SK-N-SH (cell line): ENCODE data around the gene TKTL2. TPM values are rescaled to one million over a fixed set of nuclear protein-coding genes. Genes with fewer than 3 reads are reported as not detected.

ENCODE experiments used
- CTCF ChIA-PET: fragments of 300-600, 350-600 bp; formaldehyde crosslinking; extraction: SDS; loops from one replicate; lab custom pipeline; 2021; lab: Yijun Ruan, JAX
- POLR2A ChIA-PET: fragments of 350-600 bp; sonication (Branson Sonifier 250); formaldehyde crosslinking; extraction: SDS; loops from one replicate; lab custom pipeline; 2020; ENCODE audit warnings: antibody characterized with exemption, inconsistent platforms; lab: Yijun Ruan, JAX
- DNase-seq: peaks from one replicate; pipeline ENCODE4 v3.0.0; 2012
- H2AFZ ChIP-seq: fragments of 200-600 bp; sonication (generic); 2 replicates; pipeline ENCODE4 v1.8.1; 2016; ENCODE audit warnings: antibody characterized with exemption, mild to moderate bottlenecking, low read depth
- H3F3A ChIP-seq: fragments of 200-600 bp; sonication (generic); replicated peaks from 2 replicates; pipeline ENCODE3; 2016; ENCODE audit warnings: antibody characterized with exemption, mild to moderate bottlenecking; ENCODE audit not compliant: insufficient read depth
- H3K27ac ChIP-seq, 2 experiments: fragments of 200-500 bp in 1 of 2; fragments of 200-600 bp in 1 of 2; sonication (Bioruptor generic) in 1 of 2; sonication (generic), shearing (Covaris generic) in 1 of 2; 2 replicates each; pipeline versions ENCODE4 v1.5.1 to v1.6.1; 2014 to 2016; ENCODE audit warnings: low read depth in 2 of 2, inconsistent platforms in 1 of 2, low read length in 1 of 2, mild to moderate bottlenecking in 1 of 2, mixed read lengths in 1 of 2
- H3K27me3 ChIP-seq: fragments of 200-600 bp; sonication (generic), shearing (Covaris generic); 2 replicates; pipeline ENCODE4 v1.6.1; 2016; ENCODE audit warnings: mixed run types; ENCODE audit not compliant: insufficient read depth
- H3K36me3 ChIP-seq, 2 experiments: fragments of 200-500 bp in 1 of 2; fragments of 200-600 bp in 1 of 2; sonication (Bioruptor generic) in 1 of 2; sonication (generic) in 1 of 2; replicated peaks in 1 of 2; 2 replicates each; pipeline versions ENCODE3 to v1.5.1; 2014 to 2016; ENCODE audit warnings: low read length in 1 of 2, mild to moderate bottlenecking in 1 of 2; ENCODE audit not compliant: insufficient read depth in 2 of 2, control insufficient read depth in 1 of 2
- H3K4me1 ChIP-seq, 2 experiments: fragments of 200-500 bp in 1 of 2; fragments of 200-600 bp in 1 of 2; sonication (Bioruptor generic) in 1 of 2; sonication (generic), shearing (Covaris generic) in 1 of 2; 2 replicates each; pipeline versions ENCODE4 v1.5.1 to v1.6.1; 2014 to 2016; ENCODE audit warnings: low read depth in 1 of 2, low read length in 1 of 2, mixed run types in 1 of 2; ENCODE audit not compliant: insufficient read depth in 2 of 2, control insufficient read depth in 1 of 2
- H3K4me2 ChIP-seq: fragments of 200-600 bp; sonication (generic), shearing (Covaris generic); 2 replicates; pipeline ENCODE4 v1.6.1; 2017; ENCODE audit warnings: mixed run types
- H3K4me3 ChIP-seq, 2 experiments: fragments of 200-500 bp in 1 of 2; fragments of 200-600 bp in 1 of 2; sonication (Bioruptor generic) in 1 of 2; sonication (generic), shearing (Covaris generic) in 1 of 2; 2 replicates each; pipeline versions ENCODE4 v1.5.1 to v1.8.1; 2014 to 2016; ENCODE audit warnings: low read depth in 2 of 2, inconsistent platforms in 1 of 2, low read length in 1 of 2, mild to moderate bottlenecking in 1 of 2, mixed read lengths in 1 of 2, moderate library complexity in 1 of 2
- H3K79me2 ChIP-seq: fragments of 200-600 bp; sonication (generic); 2 replicates; pipeline ENCODE4 v1.8.1; 2017; ENCODE audit warnings: mild to moderate bottlenecking; ENCODE audit not compliant: insufficient read depth
- H3K9ac ChIP-seq: fragments of 200-600 bp; sonication (generic); 2 replicates; pipeline ENCODE4 v1.6.1; 2017; ENCODE audit warnings: mixed run types
- H3K9me2 ChIP-seq: fragments of 200-600 bp; sonication (generic); 2 replicates; pipeline ENCODE4 v1.6.1; 2017; ENCODE audit warnings: mixed run types
- H3K9me3 ChIP-seq: fragments of 200-600 bp; sonication (generic); 2 replicates; pipeline ENCODE4 v1.6.1; 2017; ENCODE audit warnings: mixed run types, mild to moderate bottlenecking, moderate library complexity
- H4K20me1 ChIP-seq: fragments of 200-600 bp; sonication (generic); 2 replicates; pipeline ENCODE4 v1.6.1; 2017; ENCODE audit warnings: mild to moderate bottlenecking, mixed run types; ENCODE audit not compliant: insufficient read depth
- ELF1 ChIP-seq: IDR thresholded peaks from 2 replicates; pipeline ENCODE4 v1.4.0; 2012
- EP300 ChIP-seq, 2 experiments: IDR thresholded peaks; 2 replicates each; pipeline versions ENCODE4 v1.4.0 to v1.6.1; 2012; ENCODE audit warnings: borderline replicate concordance in 1 of 2, low read depth in 1 of 2, low read length in 1 of 2
- FOSL2 ChIP-seq: IDR thresholded peaks from 2 replicates; pipeline ENCODE4 v1.4.0; 2012; ENCODE audit warnings: low read depth, mild to moderate bottlenecking, moderate library complexity, borderline replicate concordance
- FOXJ3 ChIP-seq: sonication (generic); formaldehyde crosslinking; IDR thresholded peaks from 2 replicates; pipeline ENCODE4 v1.5.1; 2020; ENCODE audit warnings: mild to moderate bottlenecking, missing genetic modification reagents
- GATA2 ChIP-seq: sonication (generic); formaldehyde crosslinking; IDR thresholded peaks from 2 replicates; pipeline ENCODE4 v1.5.0; 2020; ENCODE audit warnings: mild to moderate bottlenecking, missing genetic modification reagents
- NRF1 ChIP-seq: IDR thresholded peaks from 2 replicates; pipeline ENCODE4 v1.6.1; 2012; ENCODE audit warnings: low read depth, mild to moderate bottlenecking, low read length
- POLR2AphosphoS5 ChIP-seq: IDR thresholded peaks from 2 replicates; pipeline ENCODE4 v1.6.1; 2012; ENCODE audit warnings: low read depth, low read length
- REST ChIP-seq: IDR thresholded peaks from 2 replicates; pipeline ENCODE4 v1.6.1; 2012; ENCODE audit warnings: mild to moderate bottlenecking, low read depth, low read length, moderate library complexity
- RXRA ChIP-seq: IDR thresholded peaks from 2 replicates; pipeline ENCODE4 v1.4.0; 2012; ENCODE audit warnings: low read depth, mild to moderate bottlenecking, borderline replicate concordance
- SIN3A ChIP-seq: IDR thresholded peaks from 2 replicates; pipeline ENCODE4 v1.6.1; 2012; ENCODE audit warnings: low read depth, mild to moderate bottlenecking, low read length, moderate library complexity, borderline replicate concordance
- ZBTB33 ChIP-seq: IDR thresholded peaks from 2 replicates; pipeline ENCODE4 v1.4.0; 2012; ENCODE audit warnings: low read depth, borderline replicate concordance
- WGBS: methylation state at CpG from one replicate; pipeline ENCODE4 v1.1.6; 2017; ENCODE audit warnings: low lambda C conversion rate; 5-methylcytosine and 5-hydroxymethylcytosine counted together
- polyA plus RNA-seq, 3 experiments: library from polyadenylated mRNA; depleted of rRNA; stranded (reverse); fragments of >200 nt; gene quantifications; 2 replicates each; pipeline ENCODE4 v1.2.3, GENCODE V29; 2012
- TF ChIP-seq, protein P1 (sequence below): IDR thresholded peaks from 2 replicates; pipeline ENCODE4 v1.4.0; 2012; ENCODE audit warnings: low read depth
- TF ChIP-seq, protein P2 (sequence below): fragments of 150-350 bp; IDR thresholded peaks from 2 replicates; pipeline ENCODE4 v1.6.1; 2016; ENCODE audit warnings: mild to moderate bottlenecking, low read depth, low read length

TKTL2 gene
- polyA plus RNA-seq, 1 of the 3 experiments (the other 2 are of a cell fraction): not detected

DNA sequence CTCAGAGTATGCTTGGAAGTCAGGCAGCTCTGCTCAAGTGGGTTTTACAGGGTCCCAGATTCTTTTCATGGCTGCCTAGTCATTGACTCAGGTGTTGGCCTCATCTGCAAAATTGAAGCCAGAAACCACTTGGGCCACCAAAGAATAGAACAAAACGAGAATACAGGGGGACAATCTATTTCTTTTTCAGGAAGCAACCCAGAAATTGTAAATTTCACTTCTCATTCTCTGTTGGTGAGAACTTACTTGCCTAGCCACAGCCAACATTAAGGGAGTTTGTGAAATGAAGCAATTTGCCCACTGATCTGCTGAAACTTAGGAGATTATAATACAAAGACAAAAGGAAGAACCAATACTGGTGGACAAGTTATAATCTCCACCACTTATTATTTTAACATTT is 8.6 kb upstream of the TKTL2 start:
- 0% methylated on average over 1 of the region's 1 CpG for WGBS

More for the DNA sequence above, 8.6 kb upstream of the TKTL2 start:
- H3K9me2 ChIP-seq: no peaks in the 10 kb centered on the region
- H3K4me1 ChIP-seq: no peaks in the 10 kb centered on the region
- no peaks in the 10 kb centered on the region for H4K20me1 ChIP-seq
- H3K4me3 ChIP-seq: no peak overlapping the region
- H3K9ac ChIP-seq: no peak overlapping the region
- H3K27ac ChIP-seq: no peak overlapping the region
- H3K9me3 ChIP-seq: no peaks in the 10 kb centered on the region
- H3K27me3 ChIP-seq: peaks cover 25% of the 10 kb centered on the region; the same call in 1 of the 2 replicates
- CTCF ChIA-PET: interaction anchor here (1.8 to 2.2 kb wide), 2 partner anchors 66 to 69 kb away, joined by 10 to 22 read pairs; no protein-coding TSS in a partner anchor
- no peak for DNase-seq
- POLR2A ChIA-PET: no interaction called here
- H3K4me2 ChIP-seq: no peak overlapping the region
- H3K79me2 ChIP-seq: no peaks in the 10 kb centered on the region
- no peaks in the 10 kb centered on the region for H3K36me3 ChIP-seq
- TF ChIP-seq FOSL2 (no peak), GATA2 (CRISPR knock-in tag) (no peak), POLR2AphosphoS5 (no peak), REST (no peak), ZBTB33 (no peak), ELF1 (no peak), RXRA (no peak), NRF1 (no peak), EP300 (IDR thresholded peaks at IDR 0.05; ENCODE audit: borderline replicate concordance in 1 of 2, low read depth in 1 of 2, low read length in 1 of 2) (no peak), FOXJ3 (CRISPR knock-in tag) (no peak), SIN3A (no peak)
- TF ChIP-seq, protein P1, sequence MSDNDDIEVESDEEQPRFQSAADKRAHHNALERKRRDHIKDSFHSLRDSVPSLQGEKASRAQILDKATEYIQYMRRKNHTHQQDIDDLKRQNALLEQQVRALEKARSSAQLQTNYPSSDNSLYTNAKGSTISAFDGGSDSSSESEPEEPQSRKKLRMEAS: no peak
- TF ChIP-seq, protein P2, sequence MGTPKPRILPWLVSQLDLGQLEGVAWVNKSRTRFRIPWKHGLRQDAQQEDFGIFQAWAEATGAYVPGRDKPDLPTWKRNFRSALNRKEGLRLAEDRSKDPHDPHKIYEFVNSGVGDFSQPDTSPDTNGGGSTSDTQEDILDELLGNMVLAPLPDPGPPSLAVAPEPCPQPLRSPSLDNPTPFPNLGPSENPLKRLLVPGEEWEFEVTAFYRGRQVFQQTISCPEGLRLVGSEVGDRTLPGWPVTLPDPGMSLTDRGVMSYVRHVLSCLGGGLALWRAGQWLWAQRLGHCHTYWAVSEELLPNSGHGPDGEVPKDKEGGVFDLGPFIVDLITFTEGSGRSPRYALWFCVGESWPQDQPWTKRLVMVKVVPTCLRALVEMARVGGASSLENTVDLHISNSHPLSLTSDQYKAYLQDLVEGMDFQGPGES: no peak
- no peaks in the 10 kb centered on the region for H3F3A ChIP-seq
- H2AFZ ChIP-seq: no peak overlapping the region
